ENCODE measurements around the gene HOXC9.

DNA sequence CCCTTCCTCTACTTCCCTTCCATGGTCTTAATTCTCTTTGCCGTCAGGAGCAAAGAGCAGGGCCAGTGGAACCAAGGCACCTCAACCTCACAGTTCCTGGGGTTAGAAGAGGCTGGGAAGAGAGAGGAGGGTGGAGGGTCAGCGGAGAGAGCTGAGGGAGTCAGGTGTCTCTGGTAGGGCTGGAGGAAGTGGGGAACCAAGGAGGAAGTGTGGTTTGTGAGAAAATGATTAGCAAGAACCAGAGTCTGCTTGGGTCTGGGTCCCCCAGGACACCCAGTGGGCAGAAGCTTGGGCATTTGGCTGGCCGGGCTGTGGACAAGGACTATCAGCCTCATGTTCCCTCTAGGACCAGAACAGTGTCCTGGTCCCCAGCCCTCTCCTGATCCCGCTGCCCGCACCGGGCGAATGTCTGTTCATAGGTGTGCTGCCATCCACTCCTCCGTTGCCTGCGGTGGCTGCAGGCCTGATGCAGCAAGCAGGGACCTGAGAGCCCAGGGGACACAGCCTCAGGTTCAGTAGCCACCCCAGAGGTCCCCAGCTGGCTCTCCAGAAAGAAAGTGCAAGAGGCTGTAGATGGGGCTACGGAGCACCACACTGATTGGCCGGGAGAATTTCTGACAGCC, 42.9 kb upstream of the HOXC9 start:
- no peak for TF ChIP-seq RAD21 (IDR thresholded peaks at IDR 0.05; ENCODE audit: low read length)
- TF ChIP-seq SIN3A (IDR thresholded peaks at IDR 0.05; ENCODE audit: borderline replicate concordance, low read depth, low read length): no peak
- no peak for TF ChIP-seq FOSL2 (IDR thresholded peaks at IDR 0.05; ENCODE audit: borderline replicate concordance, low read depth)
- no peak for TF ChIP-seq GATA2 (CRISPR knock-in tag; IDR thresholded peaks at IDR 0.05)
- TF ChIP-seq TCF12 (IDR thresholded peaks at IDR 0.05): no peak
- TF ChIP-seq, protein P1, sequence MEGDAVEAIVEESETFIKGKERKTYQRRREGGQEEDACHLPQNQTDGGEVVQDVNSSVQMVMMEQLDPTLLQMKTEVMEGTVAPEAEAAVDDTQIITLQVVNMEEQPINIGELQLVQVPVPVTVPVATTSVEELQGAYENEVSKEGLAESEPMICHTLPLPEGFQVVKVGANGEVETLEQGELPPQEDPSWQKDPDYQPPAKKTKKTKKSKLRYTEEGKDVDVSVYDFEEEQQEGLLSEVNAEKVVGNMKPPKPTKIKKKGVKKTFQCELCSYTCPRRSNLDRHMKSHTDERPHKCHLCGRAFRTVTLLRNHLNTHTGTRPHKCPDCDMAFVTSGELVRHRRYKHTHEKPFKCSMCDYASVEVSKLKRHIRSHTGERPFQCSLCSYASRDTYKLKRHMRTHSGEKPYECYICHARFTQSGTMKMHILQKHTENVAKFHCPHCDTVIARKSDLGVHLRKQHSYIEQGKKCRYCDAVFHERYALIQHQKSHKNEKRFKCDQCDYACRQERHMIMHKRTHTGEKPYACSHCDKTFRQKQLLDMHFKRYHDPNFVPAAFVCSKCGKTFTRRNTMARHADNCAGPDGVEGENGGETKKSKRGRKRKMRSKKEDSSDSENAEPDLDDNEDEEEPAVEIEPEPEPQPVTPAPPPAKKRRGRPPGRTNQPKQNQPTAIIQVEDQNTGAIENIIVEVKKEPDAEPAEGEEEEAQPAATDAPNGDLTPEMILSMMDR (IDR thresholded peaks at IDR 0.05): no peak
- no peak for TF ChIP-seq GABPA (IDR thresholded peaks at IDR 0.05; ENCODE audit: low read depth)
- TF ChIP-seq POLR2AphosphoS5 (IDR thresholded peaks at IDR 0.05; ENCODE audit: low read depth, low read length): no peak
- TF ChIP-seq, protein P2, sequence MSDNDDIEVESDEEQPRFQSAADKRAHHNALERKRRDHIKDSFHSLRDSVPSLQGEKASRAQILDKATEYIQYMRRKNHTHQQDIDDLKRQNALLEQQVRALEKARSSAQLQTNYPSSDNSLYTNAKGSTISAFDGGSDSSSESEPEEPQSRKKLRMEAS (IDR thresholded peaks at IDR 0.05; ENCODE audit: low read depth): no peak
- no peak for TF ChIP-seq YY1 (IDR thresholded peaks at IDR 0.05; ENCODE audit: low read depth)
- TF ChIP-seq, protein P3, sequence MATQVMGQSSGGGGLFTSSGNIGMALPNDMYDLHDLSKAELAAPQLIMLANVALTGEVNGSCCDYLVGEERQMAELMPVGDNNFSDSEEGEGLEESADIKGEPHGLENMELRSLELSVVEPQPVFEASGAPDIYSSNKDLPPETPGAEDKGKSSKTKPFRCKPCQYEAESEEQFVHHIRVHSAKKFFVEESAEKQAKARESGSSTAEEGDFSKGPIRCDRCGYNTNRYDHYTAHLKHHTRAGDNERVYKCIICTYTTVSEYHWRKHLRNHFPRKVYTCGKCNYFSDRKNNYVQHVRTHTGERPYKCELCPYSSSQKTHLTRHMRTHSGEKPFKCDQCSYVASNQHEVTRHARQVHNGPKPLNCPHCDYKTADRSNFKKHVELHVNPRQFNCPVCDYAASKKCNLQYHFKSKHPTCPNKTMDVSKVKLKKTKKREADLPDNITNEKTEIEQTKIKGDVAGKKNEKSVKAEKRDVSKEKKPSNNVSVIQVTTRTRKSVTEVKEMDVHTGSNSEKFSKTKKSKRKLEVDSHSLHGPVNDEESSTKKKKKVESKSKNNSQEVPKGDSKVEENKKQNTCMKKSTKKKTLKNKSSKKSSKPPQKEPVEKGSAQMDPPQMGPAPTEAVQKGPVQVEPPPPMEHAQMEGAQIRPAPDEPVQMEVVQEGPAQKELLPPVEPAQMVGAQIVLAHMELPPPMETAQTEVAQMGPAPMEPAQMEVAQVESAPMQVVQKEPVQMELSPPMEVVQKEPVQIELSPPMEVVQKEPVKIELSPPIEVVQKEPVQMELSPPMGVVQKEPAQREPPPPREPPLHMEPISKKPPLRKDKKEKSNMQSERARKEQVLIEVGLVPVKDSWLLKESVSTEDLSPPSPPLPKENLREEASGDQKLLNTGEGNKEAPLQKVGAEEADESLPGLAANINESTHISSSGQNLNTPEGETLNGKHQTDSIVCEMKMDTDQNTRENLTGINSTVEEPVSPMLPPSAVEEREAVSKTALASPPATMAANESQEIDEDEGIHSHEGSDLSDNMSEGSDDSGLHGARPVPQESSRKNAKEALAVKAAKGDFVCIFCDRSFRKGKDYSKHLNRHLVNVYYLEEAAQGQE (IDR thresholded peaks at IDR 0.05; ENCODE audit: low read depth, low read length): no peak
- no peak for TF ChIP-seq SMC3 (IDR thresholded peaks at IDR 0.05; ENCODE audit: low read depth, low read length)
- TF ChIP-seq MEF2A (IDR thresholded peaks at IDR 0.05; ENCODE audit: borderline replicate concordance, low read depth): no peak
- no peak for TF ChIP-seq RFX5 (IDR thresholded peaks at IDR 0.05; ENCODE audit: low read length)

Data from SK-N-SH (cell line).